Urinary bladder (tissue), 4 donors: Measurements from ENCODE around the gene OR10V1. TPM values are rescaled to one million over a fixed set of nuclear protein-coding genes. Genes with fewer than 3 reads are reported as not detected.
"Not testable (repeated sequence)": the region's sequence is repeated elsewhere in the genome, so short reads cannot be mapped to it uniquely, and the experiment has no call there.

Experiments used
- DNase-seq: peaks from one replicate; pipeline ENCODE4 v3.0.0-alpha.2; 2015; ENCODE audit errors: extremely low spot score
- H3K27ac ChIP-seq: one replicate; pipeline ENCODE4 v1.5.1; 2013; ENCODE audit warnings: low read depth, mild to moderate bottlenecking, moderate library complexity
- H3K36me3 ChIP-seq: one replicate; pipeline ENCODE4 v1.6.1; 2013; ENCODE audit warnings: mild to moderate bottlenecking, moderate library complexity; ENCODE audit not compliant: insufficient read depth
- H3K4me1 ChIP-seq: one replicate; pipeline ENCODE4 v1.6.1; 2013; ENCODE audit warnings: mild to moderate bottlenecking, moderate library complexity; ENCODE audit not compliant: insufficient read depth
- H3K4me3 ChIP-seq: one replicate; pipeline ENCODE4 v1.5.1; 2013; ENCODE audit warnings: low read depth, low read length
- WGBS: extraction: QIAGEN DNeasy Blood & Tissue Kit; methylation state at CpG from one replicate; pipeline ENCODE4 v1.1.7; 2013; 5-methylcytosine and 5-hydroxymethylcytosine counted together
- polyA plus RNA-seq: library from polyadenylated mRNA; stranded (reverse); fragments of 200-250 nt; gene quantifications from one replicate; pipeline ENCODE4 v1.2.3, GENCODE V29; 2013
- total RNA-seq: library from RNA; depleted of rRNA; stranded (reverse); fragments of >200 nt; gene quantifications from one replicate; pipeline ENCODE4 v1.2.3, GENCODE V29; 2014
- donor health status: healthy with polysubstance abuse.
- donor health status: healthy.

OR10V1 gene
- total and polyA plus RNA-seq, 2 donors, result not detected

DNA sequence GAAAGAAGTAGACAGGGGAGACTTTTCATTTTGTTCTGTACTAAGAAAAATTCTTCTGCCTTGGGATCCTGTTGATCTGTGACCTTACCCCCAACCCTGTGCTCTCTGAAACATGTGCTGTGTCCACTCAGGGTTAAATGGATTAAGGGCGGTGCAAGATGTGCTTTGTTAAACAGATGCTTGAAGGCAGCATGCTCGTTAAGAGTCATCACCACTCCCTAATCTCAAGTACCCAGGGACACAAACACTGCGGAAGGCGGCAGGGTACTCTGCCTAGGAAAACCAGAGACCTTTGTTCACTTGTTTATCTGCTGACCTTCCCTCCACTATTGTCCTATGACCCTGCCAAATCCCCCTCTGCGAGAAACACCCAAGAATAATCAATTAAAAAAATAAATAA is 13.5 kb downstream of the OR10V1 start:
- H3K27ac ChIP-seq, H3K4me1 ChIP-seq, H3K36me3 ChIP-seq, DNase-seq, H3K4me3 ChIP-seq: not testable (repeated sequence)
- WGBS, result 76% methylated on average over 4 of the region's 5 CpGs

DNA sequence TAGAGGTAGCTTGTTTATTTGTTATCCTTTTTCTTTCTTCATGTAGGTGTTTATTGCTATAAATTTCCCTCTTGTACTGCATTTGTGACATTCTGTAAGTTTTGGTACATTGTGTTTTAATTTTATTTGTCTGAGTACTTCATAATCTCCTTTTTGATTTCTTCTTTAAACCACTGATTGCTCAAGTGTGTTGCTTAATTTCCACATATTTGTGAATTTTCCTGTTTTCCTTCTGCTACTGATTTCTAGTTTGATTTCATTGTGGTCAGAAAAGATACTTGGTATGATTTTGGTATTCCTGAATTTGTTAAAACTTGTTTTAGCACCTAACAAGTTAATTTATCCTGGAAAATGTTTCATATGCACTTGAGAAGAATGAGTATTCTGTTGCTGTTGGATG is 15.1 kb downstream of the OR10V1 start:
- Histone ChIP-seq H3K4me3 (no peak overlapping the region), H3K27ac (no peak overlapping the region), H3K36me3 (no peaks in the 10 kb centered on the region), H3K4me1 (no peaks in the 10 kb centered on the region)
- DNase-seq, result no peak

DNA sequence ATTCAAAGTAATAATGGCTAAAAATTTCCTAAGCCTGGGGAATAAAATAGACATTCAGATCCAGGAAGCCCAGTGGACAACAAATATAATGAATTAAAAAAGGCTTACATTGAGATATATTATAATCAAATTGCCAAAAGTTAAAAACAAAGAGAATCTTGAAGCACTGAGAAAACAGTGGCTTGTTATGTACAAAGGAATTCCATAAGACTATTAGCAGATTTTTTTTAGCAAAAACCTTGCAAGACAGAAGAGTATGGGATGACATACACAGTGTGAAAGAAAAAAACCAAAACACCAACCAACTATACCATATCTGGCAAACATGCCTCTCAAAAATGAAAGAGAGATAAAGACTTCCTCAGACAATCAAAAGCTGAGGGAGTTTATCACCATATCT is 20.7 kb downstream of the OR10V1 start:
- DNase-seq, result no peak
- Histone ChIP-seq H3K27ac (no peak overlapping the region), H3K4me3 (no peak overlapping the region), H3K4me1 (no peaks in the 10 kb centered on the region), H3K36me3 (no peaks in the 10 kb centered on the region)

DNA sequence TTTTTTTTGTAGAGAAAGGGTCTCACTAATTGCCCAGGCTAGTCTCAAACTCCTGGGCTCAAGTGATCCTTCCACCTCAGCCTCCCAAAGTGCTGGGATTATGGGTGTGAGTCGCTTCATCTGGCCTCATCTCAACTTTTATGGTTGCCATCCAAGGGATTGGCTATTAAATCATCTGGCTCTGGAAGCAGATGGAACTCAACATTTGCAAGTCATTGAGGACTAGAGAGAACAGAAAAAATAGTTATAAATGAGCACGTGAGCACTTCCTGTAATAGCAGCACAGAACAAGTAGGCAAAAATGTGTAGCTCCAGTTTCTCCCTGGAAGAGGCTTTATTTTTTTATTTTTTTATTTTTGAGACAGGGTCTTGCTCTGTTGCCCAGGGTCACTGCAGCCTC is 22.5 kb downstream of the OR10V1 start:
- whole genome bisulfite sequencing, result 69% methylated on average over 2 of the region's 2 CpGs
- Histone ChIP-seq H3K27ac (no peak overlapping the region), H3K36me3 (no peaks in the 10 kb centered on the region), H3K4me1 (no peaks in the 10 kb centered on the region), H3K4me3 (no peak overlapping the region)
- DNase-seq, result no peak

DNA sequence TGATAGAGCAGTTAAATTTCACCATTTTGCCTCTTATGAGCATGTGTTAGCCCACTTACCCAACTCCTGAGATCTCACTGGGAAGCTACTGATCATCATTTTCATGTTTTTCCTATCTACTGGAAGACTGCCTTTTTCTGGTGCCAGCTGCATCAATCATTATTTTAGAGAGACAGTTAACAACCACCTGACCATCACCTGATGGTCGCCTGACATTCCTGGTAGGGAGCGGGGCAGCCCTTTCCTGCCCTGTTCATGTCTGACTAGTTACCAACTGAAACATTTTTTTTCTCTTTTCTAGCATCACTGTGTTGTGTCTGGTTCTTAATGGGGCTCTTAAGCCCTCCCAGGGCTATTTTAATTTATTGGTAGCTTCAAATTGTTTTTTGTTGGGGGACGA is 24.6 kb downstream of the OR10V1 start:
- DNase-seq, result no peak
- H3K36me3 ChIP-seq, result no peaks in the 10 kb centered on the region
- 64% methylated on average over 3 of the region's 3 CpGs for WGBS
- no peak overlapping the region for H3K4me3 ChIP-seq
- H3K27ac ChIP-seq, result no peak overlapping the region
- H3K4me1 ChIP-seq, result no peaks in the 10 kb centered on the region

DNA sequence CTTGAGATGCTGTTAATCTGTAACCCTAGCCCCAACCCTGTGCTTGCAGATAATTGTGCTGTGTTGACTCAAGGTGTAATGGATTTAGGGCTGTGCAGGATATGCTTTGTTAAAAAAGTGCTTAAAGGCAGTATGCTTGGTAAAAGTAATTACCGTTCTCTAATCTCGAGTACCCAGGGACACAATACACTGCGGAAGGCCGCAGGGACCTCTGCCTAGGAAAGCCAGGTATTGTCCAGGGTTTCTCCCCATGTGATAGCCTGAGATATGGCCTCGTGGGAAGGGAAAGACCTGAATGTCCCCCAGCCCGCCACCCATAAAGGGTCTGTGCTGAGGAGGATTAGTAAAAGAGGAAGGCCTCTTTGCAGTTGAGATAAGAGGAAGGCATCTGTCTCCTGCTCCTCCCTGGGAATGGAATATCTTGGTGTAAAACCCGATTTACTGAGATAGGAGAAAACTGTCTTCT is 32.4 kb downstream of the OR10V1 start:
- not testable (repeated sequence) for H3K4me3 ChIP-seq, H3K27ac ChIP-seq, H3K36me3 ChIP-seq, DNase-seq, H3K4me1 ChIP-seq
- 50% methylated on average over 7 of the region's 7 CpGs for WGBS

DNA sequence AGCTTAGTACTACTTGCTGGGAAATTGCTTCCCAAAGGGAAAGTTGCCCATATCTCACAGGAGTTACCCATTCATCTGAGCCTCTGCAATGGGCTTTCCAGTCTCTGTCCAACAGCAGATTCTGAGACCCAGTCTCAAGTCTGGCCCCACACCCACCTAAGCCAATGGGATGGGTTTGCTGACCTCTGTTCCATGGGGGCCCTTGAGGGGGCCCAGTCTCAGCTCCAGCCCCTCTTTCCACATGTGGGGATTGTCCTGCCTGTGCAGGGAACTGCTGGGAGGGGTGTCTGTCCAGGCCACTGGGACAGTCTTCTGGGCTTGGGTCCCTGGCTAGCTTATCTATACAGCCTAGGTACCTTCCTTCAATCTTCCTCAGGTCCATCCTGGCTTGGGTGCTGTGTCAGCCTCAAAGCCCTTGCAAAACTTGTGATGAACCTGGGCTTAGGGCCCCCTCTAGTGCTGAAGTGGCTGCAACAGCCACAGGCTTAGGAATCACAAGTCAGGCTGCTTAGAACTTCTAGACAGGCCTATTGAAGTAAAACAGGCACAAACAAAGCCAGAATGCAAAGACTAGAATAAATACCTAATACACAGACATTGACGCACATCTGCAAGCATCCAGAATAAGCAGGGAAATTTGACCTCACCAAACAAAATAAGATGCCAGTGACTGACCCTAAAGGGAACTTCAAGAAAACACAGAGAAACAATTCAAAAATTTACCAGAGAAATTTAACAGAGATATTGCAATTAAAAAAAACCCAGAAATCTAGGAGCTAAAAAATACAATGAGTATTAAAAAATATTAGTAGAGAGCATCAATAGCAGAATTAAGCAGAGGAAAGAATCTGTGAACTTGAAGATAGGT is 33.1 kb downstream of the OR10V1 start:
- no peaks in the 10 kb centered on the region for H3K36me3 ChIP-seq
- 39% methylated on average over 1 of the region's 1 CpG for WGBS
- no peak for DNase-seq
- no peak overlapping the region for H3K27ac ChIP-seq
- H3K4me1 ChIP-seq, result no peaks in the 10 kb centered on the region
- no peak overlapping the region for H3K4me3 ChIP-seq

DNA sequence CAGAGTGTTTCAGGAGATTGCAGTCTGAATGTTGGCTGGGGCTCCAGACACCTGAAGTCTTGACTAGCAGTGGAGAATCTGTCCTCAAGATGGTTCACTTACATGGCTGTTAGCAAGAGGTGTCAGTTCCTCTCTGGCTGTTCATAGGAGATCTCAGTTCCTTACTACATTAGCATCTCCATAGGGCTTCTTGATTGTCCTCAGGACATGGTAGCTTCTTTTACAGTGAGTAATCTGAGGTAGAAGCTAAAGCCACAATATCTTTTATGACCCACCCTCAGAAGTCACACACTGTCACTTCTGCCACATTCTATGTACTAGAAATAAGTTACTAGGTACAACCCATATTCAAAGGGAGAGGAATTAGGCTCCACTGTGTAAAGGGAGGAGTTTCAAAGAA is 34.3 kb downstream of the OR10V1 start:
- H3K27ac ChIP-seq, result no peak overlapping the region
- H3K36me3 ChIP-seq, result no peaks in the 10 kb centered on the region
- no peaks in the 10 kb centered on the region for H3K4me1 ChIP-seq
- DNase-seq, result no peak
- H3K4me3 ChIP-seq, result no peak overlapping the region

DNA sequence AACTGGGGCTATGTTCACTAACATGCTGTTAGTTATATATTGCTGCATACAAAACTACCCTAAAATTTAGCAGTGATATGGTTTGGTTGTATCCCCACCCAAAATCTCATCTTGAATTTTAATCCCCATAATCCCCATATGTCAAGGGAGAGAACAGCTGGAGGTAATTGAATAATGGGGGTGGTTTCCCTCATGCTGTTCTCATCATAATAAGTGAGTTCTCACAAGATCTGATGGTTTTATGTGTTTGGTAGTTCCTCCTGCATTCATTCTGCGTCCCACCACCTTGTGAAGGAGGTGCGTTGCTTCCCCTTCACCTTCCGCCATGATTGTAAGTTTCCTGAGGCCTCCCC is 34.9 kb downstream of the OR10V1 start:
- no peak overlapping the region for H3K27ac ChIP-seq
- DNase-seq, result no peak
- WGBS, result 89% methylated on average over 3 of the region's 3 CpGs
- no peak overlapping the region for H3K4me3 ChIP-seq
- H3K4me1 ChIP-seq, result no peaks in the 10 kb centered on the region
- no peaks in the 10 kb centered on the region for H3K36me3 ChIP-seq

DNA sequence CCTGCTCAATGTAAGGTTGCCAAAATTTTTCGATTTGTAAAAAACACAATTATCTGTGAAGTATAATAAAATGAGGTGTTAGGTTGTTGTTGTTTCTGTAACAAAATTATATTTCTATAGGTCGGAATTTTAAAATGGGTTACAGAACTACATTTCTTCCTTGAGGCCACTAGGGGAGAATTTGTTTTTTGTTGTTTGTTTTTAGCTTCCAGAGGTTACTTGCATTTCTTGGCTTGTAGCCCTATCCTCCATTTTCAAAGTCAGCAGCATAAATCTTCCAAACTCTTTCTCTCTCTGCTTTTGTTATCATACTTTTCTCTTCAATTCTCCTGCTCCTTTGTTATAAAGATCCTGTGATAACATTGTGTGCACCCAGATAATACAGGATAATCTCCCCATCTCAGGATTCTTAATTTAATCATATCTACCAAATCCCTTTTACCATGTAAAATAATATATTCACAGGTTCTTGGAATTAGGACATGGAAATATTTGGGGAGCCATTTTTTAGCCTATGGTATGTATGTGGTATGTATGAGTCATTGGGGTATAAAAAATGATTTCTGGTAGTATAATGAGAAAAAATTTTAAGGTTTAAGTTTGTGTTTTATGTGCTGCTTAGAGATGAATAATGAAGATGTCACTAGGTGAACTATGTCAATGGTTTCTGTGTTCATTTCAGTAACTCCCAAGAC is 35.4 kb downstream of the OR10V1 start:
- no peaks in the 10 kb centered on the region for H3K36me3 ChIP-seq
- no peak for DNase-seq
- no peak overlapping the region for H3K27ac ChIP-seq
- H3K4me1 ChIP-seq, result no peaks in the 10 kb centered on the region
- 86% methylated on average over 2 of the region's 2 CpGs for WGBS
- H3K4me3 ChIP-seq, result no peak overlapping the region

DNA sequence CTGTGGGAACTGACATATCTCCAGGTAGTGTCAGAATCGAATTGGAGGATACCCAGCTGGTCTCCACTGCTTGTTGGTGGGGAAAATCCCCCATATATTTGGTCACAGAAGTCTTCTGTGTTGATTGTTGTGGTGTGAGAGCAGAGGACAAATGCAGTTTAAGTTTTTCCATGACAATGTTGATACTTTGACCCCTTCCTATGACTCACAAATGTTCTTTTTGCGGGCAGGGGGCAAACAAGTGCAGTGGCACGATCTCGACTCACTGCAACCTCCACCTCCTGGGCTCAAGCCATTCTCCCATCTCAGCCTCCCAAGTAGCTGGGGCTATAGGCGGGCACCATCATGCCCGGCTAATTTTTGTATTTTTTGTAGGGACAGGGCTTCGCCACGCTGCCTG is 37.4 kb downstream of the OR10V1 start:
- H3K27ac ChIP-seq, result no peak overlapping the region
- no peaks in the 10 kb centered on the region for H3K4me1 ChIP-seq
- DNase-seq, result no peak
- WGBS, result 84% methylated on average over 8 of the region's 8 CpGs
- H3K4me3 ChIP-seq, result no peak overlapping the region
- H3K36me3 ChIP-seq, result no peaks in the 10 kb centered on the region

DNA sequence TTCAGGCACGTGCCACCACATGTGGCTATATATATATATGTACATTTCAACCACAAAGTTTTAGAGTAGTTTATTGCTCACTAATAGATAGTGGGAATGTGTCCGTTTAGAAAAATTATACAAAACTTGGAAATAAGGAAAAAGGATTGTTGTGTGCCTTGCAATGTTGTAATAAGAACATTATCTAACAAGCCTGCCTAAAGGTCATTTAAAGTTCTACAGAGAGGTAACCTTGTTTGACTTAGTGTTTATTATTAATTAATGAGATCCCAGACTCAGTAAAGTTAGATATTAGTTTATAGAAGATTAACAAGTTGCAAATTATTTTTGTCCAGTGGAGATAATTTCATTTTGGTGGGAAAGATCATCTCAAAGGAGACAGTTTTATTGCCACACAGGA is 39.4 kb downstream of the OR10V1 start:
- Histone ChIP-seq H3K27ac (no peak overlapping the region), H3K36me3 (no peaks in the 10 kb centered on the region), H3K4me3 (no peak overlapping the region), H3K4me1 (no peaks in the 10 kb centered on the region)
- WGBS, result 65% methylated on average over 2 of the region's 2 CpGs
- no peak for DNase-seq

DNA sequence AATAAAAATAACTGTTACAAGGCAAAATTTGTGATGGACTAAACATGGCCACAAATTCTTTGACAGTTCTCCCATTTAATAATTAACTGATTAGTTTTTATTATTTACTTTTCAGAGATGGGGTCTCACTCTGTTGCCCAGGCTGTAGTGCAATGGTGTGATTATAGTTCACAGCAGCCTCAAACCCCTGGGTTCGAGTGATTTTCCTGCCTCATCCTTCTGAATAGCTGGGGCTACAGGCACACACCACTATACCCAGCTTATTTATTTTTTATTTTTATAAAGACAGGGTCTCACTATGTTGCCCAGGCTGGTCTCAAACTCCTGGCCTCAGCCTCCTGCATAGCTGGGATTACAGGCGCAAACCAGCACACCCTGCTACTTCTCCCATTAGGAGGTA is 40.4 kb downstream of the OR10V1 start:
- no peak for DNase-seq
- H3K27ac ChIP-seq, result no peak overlapping the region
- H3K4me3 ChIP-seq, result no peak overlapping the region
- no peaks in the 10 kb centered on the region for H3K4me1 ChIP-seq
- WGBS, result 90% methylated on average over 2 of the region's 2 CpGs
- no peaks in the 10 kb centered on the region for H3K36me3 ChIP-seq

DNA sequence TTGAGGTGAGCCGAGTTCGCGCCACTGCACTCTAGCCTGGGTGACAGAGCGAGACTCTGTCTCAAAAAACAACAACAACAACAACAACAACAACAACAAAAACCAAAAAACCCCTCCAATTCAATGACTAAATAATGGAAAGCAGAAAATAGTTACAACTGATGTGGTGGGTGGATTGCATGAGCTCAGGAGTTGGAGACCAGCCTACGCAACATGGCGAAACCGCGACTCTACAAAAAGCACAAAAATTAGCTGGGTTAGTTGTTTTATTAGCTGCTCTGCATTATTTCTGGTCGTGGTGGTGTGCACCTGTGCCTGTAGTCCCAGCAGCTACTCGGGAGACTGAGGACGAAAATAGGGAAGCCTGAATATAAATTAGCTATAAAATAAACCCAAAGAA is 42.2 kb downstream of the OR10V1 start:
- Histone ChIP-seq H3K36me3 (no peaks in the 10 kb centered on the region), H3K4me1 (no peaks in the 10 kb centered on the region), H3K4me3 (no peak overlapping the region), H3K27ac (no peak overlapping the region)
- DNase-seq, result no peak
- WGBS, result 94% methylated on average over 11 of the region's 11 CpGs
